ENCODE results near the gene COMMD3. TPM values are rescaled to one million over a fixed set of nuclear protein-coding genes. Genes with fewer than 3 reads are reported as not detected.

Gene COMMD3
- total RNA-seq, 1 experiment from 2014 or later: 43.5 TPM

GRCh38 chr10:22343731-22344130 lies 27.5 kb downstream of the COMMD3 start:
- H3K9me3 ChIP-seq (ENCODE audit: insufficient read depth, low read depth): no peaks in the 10 kb centered on the region
- no peaks in the 10 kb centered on the region for H3F3A ChIP-seq (ENCODE audit: insufficient read depth, low read depth)
- H3K4me3 ChIP-seq: no peak overlapping the region
- no peak for DNase-seq
- H3K27ac ChIP-seq: no peak overlapping the region
- CTCF ChIA-PET: no interaction called here
- H2AFZ ChIP-seq: no peak overlapping the region
- H3K9me2 ChIP-seq (ENCODE audit: insufficient read depth): no peaks in the 10 kb centered on the region
- H3K4me2 ChIP-seq: no peak overlapping the region
- intact Hi-C loops (cut with micrococcal nuclease; ENCODE audit: unreplicated experiment): loop anchor here (5.0 kb wide), 1 partner anchor 159 kb away; no protein-coding TSS in a partner anchor
- H4K20me1 ChIP-seq (ENCODE audit: insufficient read depth): no peaks in the 10 kb centered on the region
- H3K79me2 ChIP-seq (ENCODE audit: low read depth): no peaks in the 10 kb centered on the region
- no peaks in the 10 kb centered on the region for H3K36me3 ChIP-seq (ENCODE audit: low read depth)
- BruUV-seq (replicated peaks): no TSS peak
- POLR2A ChIA-PET (ENCODE audit: unreplicated experiment): no interaction called here
- H3K27me3 ChIP-seq (ENCODE audit: insufficient read depth, low read depth): no peaks in the 10 kb centered on the region
- TF ChIP-seq CTCF (conservative IDR thresholded peaks at IDR 0.05) (no peak), EZH2 (IDR thresholded peaks at IDR 0.05; ENCODE audit: low read depth) (no peak)
- H3K4me1 ChIP-seq (replicated peaks; ENCODE audit: insufficient read depth): peaks cover 6% of the 10 kb centered on the region; the same call in 1 of the 2 replicates

GRCh38 chr10:22344249-22344648 lies 28.1 kb downstream of the COMMD3 start:
- Histone ChIP-seq H3K27me3 (ENCODE audit: insufficient read depth, low read depth) (no peaks in the 10 kb centered on the region), H3K27ac (no peak overlapping the region), H3K36me3 (ENCODE audit: low read depth) (no peaks in the 10 kb centered on the region), H3K4me3 (no peak overlapping the region), H4K20me1 (ENCODE audit: insufficient read depth) (no peaks in the 10 kb centered on the region), H3K79me2 (ENCODE audit: low read depth) (no peaks in the 10 kb centered on the region), H3K9me2 (ENCODE audit: insufficient read depth) (no peaks in the 10 kb centered on the region), H3K4me2 (no peak overlapping the region), H3F3A (ENCODE audit: insufficient read depth, low read depth) (no peaks in the 10 kb centered on the region), H2AFZ (no peak overlapping the region), H3K9me3 (ENCODE audit: insufficient read depth, low read depth) (no peaks in the 10 kb centered on the region), H3K4me1 (replicated peaks; ENCODE audit: insufficient read depth) (peaks cover 6% of the 10 kb centered on the region; the same call in 1 of the 2 replicates)
- BruUV-seq (replicated peaks): no TSS peak
- TF ChIP-seq EZH2 (IDR thresholded peaks at IDR 0.05; ENCODE audit: low read depth) (no peak), CTCF (conservative IDR thresholded peaks at IDR 0.05) (no peak)
- ChIA-PET CTCF (no interaction called here), POLR2A (ENCODE audit: unreplicated experiment) (no interaction called here)
- DNase-seq: no peak
- intact Hi-C loops (cut with micrococcal nuclease; ENCODE audit: unreplicated experiment): loop anchor here (5.0 kb wide), 1 partner anchor 158 kb away; no protein-coding TSS in a partner anchor

- H3K4me3 ChIP-seq: no peak overlapping the region
- no TSS peak for BruUV-seq (replicated peaks)
- intact Hi-C loops (cut with micrococcal nuclease; ENCODE audit: unreplicated experiment): loop anchor here (5.0 kb wide), 1 partner anchor 157 kb away; no protein-coding TSS in a partner anchor
- H3K27ac ChIP-seq: no peak overlapping the region
- H3K36me3 ChIP-seq (ENCODE audit: low read depth): no peaks in the 10 kb centered on the region
- no peaks in the 10 kb centered on the region for H3K79me2 ChIP-seq (ENCODE audit: low read depth)
- H2AFZ ChIP-seq: no peak overlapping the region
- H3K4me2 ChIP-seq: no peak overlapping the region
- no peaks in the 10 kb centered on the region for H3K9me2 ChIP-seq (ENCODE audit: insufficient read depth)
- no peaks in the 10 kb centered on the region for H4K20me1 ChIP-seq (ENCODE audit: insufficient read depth)
- H3K9me3 ChIP-seq (ENCODE audit: insufficient read depth, low read depth): no peaks in the 10 kb centered on the region
- POLR2A ChIA-PET (ENCODE audit: unreplicated experiment): no interaction called here
- H3F3A ChIP-seq (ENCODE audit: insufficient read depth, low read depth): no peaks in the 10 kb centered on the region
- TF ChIP-seq CTCF (conservative IDR thresholded peaks at IDR 0.05): no peak
- no peak for TF ChIP-seq EZH2 (IDR thresholded peaks at IDR 0.05; ENCODE audit: low read depth)
- H3K4me1 ChIP-seq (replicated peaks; ENCODE audit: insufficient read depth): peaks cover 6% of the 10 kb centered on the region; the same call in 1 of the 2 replicates
- no peaks in the 10 kb centered on the region for H3K27me3 ChIP-seq (ENCODE audit: insufficient read depth, low read depth)
- CTCF ChIA-PET: no interaction called here
- no peak for DNase-seq
Measured at GRCh38 chr10:22344781-22345300, 28.7 kb downstream of the COMMD3 start.

Data from PC-9 (cell line).